Activated naive CD4-positive, alpha-beta T cell treated with Interleukin-2 at 50 U/mL for 16 hours (primary cell): ENCODE data around the gene RSKR.
A peak's percentile ranks its signal among the peaks of the same experiment; 100 is the strongest.
"Not testable (repeated sequence)": the region's sequence is repeated elsewhere in the genome, so short reads cannot be mapped to it uniquely, and the experiment has no call there.

Experiments
- DNase-seq: peaks from one replicate; pipeline ENCODE4 v3.0.0-alpha.2; 2020

The RSKR gene

DNA sequence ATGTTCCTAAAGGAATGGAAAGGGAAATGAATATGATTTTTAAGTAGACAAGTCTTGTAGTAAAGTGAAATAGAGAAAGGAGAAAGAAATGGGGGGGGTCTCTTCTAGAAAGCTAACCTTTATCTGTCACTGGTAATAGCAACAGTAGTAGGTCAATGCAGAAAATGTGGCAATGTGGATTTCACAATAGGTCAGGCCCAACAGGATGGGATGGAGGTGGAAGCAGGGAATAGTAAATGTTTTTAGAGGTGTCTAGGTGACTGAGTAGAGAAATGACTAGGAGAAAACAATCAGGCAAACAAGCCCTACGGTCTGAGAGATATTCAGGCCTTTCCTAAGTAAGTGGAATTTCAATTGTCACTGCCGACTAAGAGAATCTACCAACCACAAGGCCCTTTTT, 6.0 kb upstream of the RSKR start:
- DNase-seq, result no peak

DNA sequence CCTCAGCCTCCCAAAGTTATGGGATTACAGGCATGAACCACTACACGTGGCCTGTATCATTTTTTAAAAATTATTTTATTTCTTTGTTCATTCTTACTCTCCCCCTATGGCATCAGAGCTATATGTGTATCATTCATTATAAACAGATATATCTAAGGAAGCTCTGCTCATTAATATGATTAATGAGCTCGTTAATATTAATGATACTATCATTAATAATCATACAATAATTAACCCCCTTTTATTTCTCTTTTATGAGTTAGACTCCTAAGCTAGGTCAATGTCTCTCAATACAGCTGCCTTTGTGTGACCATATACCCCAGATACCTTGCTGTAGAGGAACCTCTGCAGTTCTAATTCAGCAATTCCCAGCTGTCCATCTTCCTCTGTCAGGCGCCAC, 4.5 kb upstream of the RSKR start:
- DNase-seq, result no peak

DNA sequence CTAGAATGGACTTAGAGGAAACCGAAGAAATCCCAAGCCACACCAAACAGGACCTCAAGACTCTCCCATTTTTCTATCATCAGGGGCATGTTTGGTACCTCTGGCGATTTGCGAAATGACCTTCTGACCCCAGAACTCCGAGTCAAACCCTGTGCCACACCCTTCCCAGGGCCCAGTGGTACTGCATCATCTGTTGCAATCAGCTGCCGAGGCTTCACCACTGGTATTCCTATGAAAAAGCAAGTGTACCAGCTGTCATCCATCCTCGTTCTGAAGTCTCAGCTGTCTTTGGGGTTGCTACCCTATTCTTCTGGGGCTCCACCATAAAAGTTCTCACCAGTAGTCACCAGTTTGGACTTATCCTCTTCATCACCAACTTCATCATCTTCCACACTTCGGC, 2.3 kb upstream of the RSKR start:
- DNase-seq, result no peak

DNA sequence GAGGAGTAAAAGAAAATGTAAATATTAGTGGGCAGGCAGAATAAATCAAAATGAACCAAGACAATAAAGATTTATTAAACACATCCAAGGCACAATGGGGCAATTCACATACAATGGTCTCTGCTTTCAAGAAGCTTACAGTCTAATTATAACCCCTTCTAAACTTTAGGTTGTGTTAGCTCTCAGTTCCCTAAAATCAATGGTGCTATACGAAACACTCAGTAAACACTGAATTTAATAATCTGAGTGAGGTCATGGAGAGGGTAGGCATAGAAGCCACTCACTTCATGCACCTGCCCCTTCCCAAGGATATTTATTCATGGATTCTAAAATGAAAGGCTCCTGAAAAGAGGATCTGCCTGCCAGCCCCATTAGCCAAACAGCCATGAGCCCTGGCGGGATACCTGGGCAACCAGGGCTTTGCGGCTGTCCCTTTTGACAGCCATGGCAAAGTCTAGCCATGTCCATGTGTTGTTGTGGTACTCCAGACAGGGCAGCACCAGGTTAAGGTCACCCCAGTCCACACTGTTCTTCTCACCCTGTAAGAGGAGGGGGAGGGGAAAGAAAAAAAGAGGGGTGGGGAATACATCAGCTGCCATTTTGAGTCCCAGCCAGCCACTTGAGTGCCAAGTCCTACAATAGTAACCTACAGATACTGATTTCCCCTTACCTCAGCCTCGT, 1.4 kb upstream of the RSKR start:
- DNase-seq, result no peak

DNA sequence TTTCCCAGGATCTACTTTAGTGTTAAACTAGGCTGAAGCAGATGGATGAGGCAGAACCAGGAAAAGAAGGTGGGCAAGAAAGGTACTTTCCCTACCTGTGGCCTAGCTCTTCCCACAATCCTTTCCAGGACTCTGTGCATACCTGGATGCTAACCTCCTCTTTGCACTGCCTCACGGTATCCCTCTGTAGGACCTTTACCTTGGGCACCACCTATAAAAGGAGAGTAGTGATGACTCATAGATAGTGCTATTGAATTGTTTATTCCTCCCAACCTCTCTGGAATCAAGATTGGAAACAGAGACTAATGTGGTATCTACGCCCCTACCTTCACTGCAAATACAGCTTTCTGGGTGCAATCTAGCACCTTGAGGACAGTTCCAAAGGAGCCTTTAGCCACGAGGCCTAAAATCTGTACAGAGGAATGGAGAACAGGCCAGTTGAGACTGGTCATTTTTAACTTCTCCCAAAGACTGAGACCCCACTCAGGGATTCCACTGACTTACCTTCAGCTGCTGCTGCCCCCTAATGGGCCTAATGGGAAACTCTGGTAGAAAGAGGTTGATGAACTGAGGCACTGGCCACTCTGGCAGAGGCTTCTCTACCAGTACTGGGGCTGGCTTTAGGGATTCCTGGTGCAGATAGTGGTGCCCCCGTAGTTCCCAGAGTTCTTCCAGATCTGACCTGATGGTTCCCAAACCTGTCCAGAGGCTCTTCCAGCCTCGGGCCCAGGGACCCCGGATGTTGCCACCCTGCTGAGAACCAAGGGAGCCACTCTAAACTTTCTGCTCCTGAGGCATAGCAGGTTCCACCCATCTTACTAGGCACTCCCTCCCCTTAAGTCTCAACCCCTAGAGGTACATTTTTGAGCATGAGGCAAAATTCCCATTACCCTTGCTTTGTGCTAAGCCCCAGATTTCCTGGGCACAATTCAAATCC, 781 bp downstream of the RSKR start:
- DNase-seq, result peak; percentile 29

DNA sequence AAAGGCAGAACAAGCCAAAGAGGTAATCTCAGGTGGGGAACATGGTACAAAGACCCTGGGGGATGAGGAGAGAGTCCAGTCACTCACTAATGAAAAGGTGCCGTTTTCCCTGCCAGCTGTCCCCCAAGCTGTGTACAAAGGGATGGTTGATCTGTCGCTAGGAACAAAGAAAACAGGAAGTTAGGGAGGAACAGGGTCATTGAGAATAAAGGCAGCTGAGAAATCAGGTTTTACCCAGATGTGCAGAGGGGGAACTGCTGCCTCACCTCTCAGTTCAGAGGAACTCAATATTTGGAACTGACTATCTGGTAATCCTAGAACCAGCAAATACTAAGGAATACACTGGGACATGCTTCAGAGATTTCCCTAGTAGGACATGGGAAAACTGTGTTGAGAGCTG, 1.5 kb downstream of the RSKR start:
- no peak for DNase-seq

DNA sequence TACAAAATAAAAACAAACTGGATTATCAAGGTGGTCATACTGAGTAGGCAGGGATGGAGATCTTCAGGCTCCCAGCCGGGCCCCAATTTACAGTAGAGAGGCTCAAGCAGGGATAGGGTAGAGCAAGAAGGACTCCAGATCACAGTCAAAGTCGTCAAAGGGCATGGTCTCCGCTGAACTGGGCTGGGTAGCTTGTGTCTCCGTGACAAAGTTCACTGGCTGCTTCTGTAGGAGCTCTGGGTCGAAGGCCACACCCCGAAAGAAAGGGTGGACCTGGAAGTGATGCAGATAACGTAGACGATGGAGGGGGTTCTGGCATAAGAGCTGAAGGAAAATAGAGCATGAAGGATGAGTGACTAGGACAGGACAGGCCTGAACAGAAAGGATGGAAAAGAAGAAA, 3.6 kb downstream of the RSKR start:
- no peak for DNase-seq

DNA sequence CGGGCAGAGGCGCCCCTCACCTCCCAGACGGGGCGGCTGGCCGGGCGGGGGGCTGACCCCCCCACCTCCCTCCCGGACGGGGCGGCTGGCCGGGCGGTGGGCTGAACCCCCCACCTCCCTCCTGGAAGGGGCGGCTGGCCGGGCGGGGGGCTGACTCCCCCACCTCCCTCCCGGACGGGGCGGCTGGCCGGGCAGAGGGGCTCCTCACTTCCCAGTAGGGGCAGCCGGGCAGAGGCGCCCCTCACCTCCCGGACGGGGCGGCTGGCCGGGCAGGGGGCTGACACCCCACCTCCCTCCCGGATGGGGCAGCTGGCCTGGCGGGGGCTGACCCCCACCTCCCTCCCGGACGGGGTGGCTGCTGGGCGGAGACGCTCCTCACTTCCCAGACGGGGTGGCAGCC, 10.0 kb downstream of the RSKR start:
- not testable (repeated sequence) for DNase-seq

DNA sequence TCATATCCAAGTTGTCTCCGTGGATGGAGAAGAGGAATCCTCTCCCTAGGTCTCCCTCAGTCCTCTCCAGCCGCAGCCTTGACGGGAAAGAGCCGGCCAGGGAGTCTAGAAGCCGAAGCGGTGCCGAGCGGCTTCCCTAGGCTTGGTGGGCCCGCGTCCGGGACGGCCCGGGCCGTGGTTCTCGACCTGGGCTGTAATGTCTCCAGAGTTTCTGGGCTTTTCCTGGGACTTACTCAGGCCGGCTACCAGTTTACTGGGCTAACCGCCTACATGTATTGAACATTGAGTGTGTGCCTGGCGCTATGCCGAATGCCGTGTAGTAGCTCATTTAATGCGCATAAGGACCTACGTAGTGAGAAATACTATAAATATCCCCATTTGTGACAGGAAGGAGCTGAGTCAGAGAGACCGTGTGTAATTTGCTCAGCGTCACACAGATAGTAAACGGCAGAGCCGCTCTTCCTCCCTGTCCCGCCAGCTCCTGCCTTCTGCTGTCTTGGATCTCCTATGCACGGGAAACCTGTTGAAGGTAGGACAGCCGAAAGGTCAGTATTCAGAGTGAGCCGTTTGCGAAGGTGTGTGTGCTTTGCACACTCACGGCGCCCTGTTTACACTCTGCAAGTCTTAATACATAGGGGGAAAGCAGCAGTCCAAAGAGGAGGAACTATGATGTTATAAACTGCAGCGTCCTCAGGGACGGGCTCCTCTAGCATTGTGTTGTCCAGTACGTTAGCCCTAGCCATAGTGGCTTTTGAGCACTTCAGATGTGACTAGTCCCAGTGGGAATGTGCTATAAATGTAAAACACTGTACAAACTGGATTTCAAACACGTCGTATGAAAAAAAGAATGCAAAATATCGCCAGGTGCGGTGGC, 14.4 kb downstream of the RSKR start:
- peak; percentile 72 for DNase-seq

DNA sequence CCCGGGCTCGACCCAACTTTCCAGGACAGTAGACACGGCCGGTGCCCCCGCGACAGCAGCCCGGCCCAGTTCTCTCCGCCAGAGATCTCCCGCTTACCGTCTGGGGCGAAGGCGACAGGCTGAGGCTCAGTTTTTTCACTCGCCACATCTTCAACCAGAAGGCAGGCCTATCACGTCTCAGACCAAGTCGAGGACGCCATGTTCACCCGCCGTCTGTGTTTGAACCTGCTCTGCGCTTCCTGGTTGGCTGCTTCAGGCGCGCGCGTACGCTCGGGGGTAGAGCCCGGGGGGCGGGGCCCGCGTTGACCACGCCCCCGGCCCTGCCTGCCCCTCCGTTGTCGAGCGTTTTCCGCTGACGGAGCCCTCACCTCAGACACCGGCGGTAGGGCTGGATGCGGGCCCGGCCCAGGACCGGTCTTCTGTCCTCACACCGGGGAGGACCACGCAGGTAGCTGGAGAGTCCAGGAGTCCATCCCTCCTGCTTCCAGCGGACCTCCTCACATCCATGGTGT, 15.1 kb downstream of the RSKR start, which contains the start of gene SPAG5:
SPAG5 (minus strand) TSS at position 227 of the 512 bp plus-strand sequence; CDS start at position 148, 79 bp downstream.
- DNase-seq, result peak; percentile 94

DNA sequence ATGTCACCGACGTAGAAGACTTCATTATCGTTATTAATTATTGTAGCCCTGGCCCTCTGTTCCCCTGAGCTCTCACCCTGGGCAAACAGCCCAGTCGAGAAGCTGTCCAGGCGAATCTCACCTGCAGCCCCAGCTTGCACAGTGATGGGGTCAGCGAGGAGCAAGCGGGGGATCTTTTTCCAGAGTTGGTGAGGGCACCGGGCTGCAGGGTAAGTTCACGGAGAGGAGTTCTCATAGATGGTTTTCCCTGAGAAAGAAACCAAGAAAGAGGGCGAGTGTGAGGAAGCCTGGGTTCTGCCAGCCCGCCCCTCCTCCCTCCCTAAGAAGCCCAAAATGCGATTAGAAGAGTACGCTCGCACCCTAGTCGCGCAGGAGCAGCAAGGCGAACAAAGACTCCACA, 15.6 kb downstream of the RSKR start:
- no peak for DNase-seq

DNA sequence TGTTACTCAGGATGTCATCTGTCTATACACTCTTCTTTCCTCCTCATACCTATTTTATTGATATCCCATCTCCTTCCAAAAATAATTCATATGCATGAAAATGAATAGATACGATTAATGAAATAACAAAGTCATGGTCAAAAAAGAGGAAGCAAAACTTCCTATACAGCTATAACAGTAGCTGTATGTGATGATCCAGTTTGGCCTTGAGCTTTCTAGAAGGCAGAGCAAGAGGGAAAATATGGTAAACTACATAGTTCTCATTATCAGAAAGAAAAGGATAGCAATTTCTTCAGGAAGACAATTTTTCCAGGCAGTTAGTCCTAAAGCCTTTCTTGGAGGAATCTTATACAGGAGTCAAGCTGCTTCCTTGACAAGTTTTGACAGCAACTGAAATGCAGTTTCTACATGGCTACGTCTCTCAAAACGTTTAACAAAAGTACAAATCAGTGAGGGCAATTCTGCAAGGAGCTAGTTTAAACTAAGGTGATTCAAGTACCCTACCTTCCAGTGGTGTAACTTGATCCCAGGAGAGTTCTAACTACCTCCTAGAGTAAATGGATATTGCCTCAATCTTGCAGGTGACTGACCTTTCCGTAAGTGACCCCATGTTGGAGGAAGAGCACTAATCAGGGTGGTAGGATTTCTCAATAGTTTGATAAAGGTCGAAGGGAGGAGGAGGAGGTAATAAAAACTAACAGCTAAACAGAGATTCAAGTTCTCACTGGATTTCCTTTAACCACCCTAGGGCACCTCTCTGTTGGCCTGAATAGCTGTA, 16.2 kb downstream of the RSKR start:
- DNase-seq, result no peak

DNA sequence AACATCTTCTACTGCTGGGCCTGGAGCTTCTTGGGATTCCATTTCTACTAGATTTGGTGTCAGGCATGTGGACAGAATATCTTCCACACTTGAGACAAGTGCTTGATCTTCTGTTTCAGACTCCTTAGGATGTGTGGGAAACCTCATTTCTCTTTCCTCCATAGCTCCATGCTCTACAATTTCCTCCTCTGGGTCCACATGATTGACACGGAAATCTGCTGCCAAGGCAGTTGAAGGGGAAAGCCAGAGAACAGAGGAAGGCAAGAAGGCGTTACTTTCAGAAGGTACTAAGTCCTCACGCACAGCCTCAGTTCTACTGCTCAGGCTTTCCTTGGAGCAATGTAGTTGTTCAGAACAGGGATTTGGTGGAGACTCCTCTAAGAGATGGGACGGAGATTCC, 21.7 kb downstream of the RSKR start:
- DNase-seq, result no peak

DNA sequence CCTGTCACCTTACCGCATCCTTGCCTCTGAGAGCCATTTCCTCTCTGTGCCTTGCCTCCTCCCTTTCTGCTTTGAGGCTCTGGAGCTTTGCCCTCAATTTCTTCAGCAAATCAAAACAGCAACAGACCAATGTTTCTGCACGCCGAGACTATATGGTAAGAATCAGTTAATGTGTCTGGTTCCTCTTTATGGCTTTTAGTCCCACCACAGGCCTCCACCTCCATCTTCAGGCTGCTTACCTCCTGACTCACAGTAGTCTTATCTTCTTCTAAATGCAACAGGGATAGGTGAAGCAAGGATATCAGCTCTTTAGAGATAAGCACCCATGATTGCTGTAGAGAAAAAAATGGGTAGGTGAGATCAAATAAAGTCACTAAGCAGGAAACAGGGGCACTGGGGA, 28.1 kb downstream of the RSKR start:
- DNase-seq, result no peak

DNA sequence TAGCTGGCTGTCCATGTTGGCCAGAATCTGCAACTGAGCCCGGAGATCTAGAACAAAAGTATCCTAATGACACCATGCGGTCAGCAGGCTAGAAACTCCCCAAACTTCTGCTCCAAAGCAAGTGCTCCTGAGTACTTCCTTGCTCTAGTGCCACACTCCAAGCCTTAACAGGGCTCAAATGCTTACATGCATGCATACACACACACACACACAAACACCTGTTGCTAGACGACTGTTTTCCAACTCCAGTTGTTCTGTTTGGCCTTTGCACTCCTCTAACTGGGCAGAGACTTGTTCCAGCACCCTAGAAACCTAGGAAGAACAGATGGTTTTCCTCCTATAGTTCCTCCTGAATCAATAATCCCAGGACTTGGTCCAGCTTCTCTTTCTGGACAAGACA, 29.6 kb downstream of the RSKR start:
- no peak for DNase-seq

DNA sequence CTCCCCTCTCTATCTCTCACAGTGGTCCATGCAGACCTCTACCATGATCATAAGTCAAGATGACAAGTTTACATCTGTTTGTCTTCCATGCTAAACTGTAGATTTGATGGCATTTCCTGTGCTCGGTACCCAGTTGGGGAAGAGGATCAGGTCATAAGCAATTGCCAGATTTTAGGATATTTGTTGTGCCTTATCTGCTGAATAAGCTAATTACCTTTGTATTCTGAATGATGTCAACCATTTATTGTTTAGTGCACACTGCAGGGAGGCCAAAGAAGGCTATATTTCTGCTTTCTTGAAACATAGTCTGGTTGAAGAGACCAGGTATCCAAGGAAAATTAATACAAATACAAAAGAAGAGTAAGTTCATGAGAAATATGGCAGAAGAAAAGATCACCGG, 31.5 kb downstream of the RSKR start:
- no peak for DNase-seq

DNA sequence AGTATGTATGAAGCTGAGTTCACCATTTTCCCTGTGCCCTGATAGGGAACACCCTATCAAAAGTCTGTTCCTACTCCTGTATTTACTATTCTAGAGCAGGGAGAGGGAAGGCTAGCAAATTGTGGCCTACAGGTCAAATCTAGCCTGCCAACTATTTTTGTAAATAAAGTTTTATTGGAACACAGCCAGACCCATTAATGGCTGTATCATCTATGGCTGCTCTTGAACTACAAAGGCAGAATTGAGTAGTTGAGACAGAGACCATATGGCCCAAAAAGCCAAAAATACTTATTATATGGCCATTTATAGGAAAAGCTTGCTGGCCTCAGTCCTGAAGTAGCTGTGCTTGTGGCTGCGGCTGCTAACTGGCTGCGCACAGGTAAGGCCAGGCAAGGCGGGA, 33.0 kb downstream of the RSKR start:
- no peak for DNase-seq

DNA sequence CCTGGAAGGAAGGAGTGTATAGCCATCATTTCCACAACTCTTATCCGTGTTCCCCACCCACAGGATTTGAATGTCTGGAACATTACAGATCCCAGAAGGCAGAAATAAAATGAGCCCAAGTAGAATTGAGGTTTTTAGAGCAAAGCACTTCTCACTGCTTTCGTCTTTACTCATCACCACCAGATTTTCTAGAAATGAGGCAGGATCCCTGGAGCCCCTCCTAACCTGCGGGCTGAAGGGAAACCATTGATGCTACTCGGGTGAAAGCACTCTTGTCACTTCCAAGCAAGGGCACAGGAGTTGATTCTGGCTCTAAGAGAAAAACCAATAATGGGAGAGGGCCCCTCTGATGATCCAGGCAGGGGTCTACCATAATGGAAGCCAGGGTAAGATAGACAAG, 34.5 kb downstream of the RSKR start:
- peak; percentile 46 for DNase-seq

DNA sequence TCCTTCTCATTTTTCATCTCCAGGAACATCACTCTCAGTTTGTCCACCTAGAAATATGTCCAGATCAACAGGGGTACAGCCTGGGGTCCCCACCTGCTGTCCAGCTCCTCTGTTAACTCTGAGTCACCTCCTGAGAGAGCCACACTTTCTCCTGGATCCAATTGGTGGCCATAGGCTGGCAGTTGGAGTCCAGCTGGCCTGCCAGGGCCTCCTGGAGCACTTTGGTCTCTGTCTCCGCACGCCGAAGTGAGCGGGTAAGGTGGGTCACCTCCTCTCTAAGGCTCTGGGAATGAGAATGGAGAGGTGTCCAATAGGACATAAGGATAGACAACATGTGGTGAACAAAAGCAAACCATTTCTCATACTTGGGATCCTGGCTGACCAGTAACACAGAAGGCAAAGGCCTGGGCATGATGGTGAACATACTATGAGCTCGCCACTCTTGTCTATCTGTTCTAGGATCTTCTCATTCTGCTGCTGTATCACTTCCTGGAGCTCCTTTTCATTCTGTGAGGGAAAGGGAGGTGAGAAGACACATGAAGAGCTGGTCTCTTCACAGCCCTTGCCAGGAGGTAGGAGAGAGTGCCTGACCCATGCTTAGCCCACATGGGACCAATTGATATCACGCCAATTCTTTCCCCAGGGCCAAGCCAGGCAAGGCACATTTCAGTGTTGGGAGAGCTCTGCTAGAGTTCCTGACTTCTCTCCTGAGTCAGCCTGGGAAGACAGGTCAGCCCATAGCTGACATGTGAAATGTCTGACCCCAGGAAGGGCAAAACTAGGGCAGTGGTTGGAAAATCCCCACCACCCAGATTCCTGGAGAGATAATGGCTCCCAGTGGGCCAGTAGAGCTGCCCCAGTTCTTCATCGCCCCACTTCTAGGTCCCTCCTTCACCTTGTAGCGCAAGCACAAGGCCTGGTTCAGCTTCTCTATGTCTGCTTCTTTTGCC, 35.5 kb downstream of the RSKR start:
- DNase-seq, result no peak

DNA sequence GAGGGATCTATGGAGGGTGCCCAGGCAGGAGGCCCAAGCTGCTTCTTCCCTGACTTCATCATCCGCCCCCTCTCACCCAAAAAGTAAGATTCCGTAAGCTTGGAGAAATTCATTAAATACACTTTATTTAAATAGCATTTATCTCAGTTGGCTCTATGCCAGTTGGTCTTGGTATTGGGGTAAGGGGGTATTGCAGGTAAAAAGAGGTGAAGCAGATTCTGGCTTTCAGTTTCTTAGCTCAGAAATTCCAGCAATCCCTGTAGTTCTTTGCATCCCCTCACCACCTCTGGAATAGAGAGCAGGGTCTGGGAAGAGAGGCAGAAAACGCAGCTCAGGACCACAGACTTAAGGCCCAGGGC, 36.5 kb downstream of the RSKR start:
- no peak for DNase-seq
